ENCODE measurements around the gene GHR.

DNA sequence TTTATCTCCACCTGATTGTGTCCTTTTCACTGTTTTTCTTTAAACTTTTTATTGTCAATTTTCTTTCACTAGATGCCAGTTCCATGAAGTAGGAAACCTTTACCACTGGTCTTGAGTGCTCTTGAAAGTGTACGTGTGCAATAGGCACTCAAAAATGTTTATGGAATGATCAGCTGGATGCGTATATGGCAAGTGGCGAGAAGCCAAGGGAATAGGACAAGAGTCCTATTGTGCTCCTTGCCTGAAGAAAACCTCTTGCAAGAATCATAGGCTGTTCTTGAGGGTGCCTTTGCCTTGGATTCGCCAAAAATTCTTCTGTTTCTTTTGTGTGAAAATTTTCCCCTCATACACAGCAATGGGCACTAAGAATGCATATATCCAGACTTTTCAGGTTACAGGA lies 97.7 kb downstream of the GHR start:
- TF ChIP-seq POLR2A (IDR thresholded peaks at IDR 0.05): no peak
- TF ChIP-seq, protein P1, sequence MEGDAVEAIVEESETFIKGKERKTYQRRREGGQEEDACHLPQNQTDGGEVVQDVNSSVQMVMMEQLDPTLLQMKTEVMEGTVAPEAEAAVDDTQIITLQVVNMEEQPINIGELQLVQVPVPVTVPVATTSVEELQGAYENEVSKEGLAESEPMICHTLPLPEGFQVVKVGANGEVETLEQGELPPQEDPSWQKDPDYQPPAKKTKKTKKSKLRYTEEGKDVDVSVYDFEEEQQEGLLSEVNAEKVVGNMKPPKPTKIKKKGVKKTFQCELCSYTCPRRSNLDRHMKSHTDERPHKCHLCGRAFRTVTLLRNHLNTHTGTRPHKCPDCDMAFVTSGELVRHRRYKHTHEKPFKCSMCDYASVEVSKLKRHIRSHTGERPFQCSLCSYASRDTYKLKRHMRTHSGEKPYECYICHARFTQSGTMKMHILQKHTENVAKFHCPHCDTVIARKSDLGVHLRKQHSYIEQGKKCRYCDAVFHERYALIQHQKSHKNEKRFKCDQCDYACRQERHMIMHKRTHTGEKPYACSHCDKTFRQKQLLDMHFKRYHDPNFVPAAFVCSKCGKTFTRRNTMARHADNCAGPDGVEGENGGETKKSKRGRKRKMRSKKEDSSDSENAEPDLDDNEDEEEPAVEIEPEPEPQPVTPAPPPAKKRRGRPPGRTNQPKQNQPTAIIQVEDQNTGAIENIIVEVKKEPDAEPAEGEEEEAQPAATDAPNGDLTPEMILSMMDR (IDR thresholded peaks at IDR 0.05): no peak
